Measurements from ENCODE around the gene PIP5K1B.

- no peak for TF ChIP-seq CTCF (IDR thresholded peaks at IDR 0.05; ENCODE audit: low read depth, low read length, poor library complexity, severe bottlenecking)
- no peak for TF ChIP-seq EZH2phosphoT487 (IDR thresholded peaks at IDR 0.05; ENCODE audit: borderline replicate concordance, low read length)
Observed at GRCh38 chr9:69018737-69019136, 313.7 kb downstream of the PIP5K1B start.
